Lung (tissue), 12 donors: ENCODE data around the gene CELF2. TPM values are rescaled to one million over a fixed set of nuclear protein-coding genes. Genes with fewer than 3 reads are reported as not detected.

Experiments used
- ATAC-seq: fragments of 200-7000 bp; cut with Tn5 transposase; one replicate; pipeline ENCODE4 v1.9.1; 2020; ENCODE audit warnings: moderate number of reproducible peaks; ENCODE audit not compliant: insufficient read depth, low FRiP score
- DNase-seq, 3 donors: peaks; one replicate each; pipeline ENCODE4 v3.0.0-alpha.2; 2013 to 2017
- H3K27ac ChIP-seq, 2 donors: one replicate each; pipeline ENCODE4 v1.5.1; 2013; ENCODE audit warnings: mild to moderate bottlenecking in 2 of 2, moderate library complexity in 2 of 2, control low read depth in 1 of 2, inconsistent platforms in 1 of 2, low read depth in 1 of 2, low read length in 1 of 2
- H3K27me3 ChIP-seq, 3 donors: one replicate each; pipeline ENCODE4 v1.5.1; 2013; ENCODE audit warnings: low read length in 2 of 3; ENCODE audit not compliant: control insufficient read depth in 3 of 3, insufficient read depth in 3 of 3
- H3K36me3 ChIP-seq, 4 donors: one replicate each; pipeline ENCODE4 v1.5.1; 2013; ENCODE audit warnings: low read length in 4 of 4, mild to moderate bottlenecking in 1 of 4, moderate library complexity in 1 of 4; ENCODE audit not compliant: control insufficient read depth in 4 of 4, insufficient read depth in 4 of 4
- H3K4me1 ChIP-seq, 5 donors: one replicate each; pipeline ENCODE4 v1.5.1; 2013; ENCODE audit warnings: low read length in 5 of 5, mild to moderate bottlenecking in 2 of 5, moderate library complexity in 1 of 5; ENCODE audit not compliant: control insufficient read depth in 5 of 5, insufficient read depth in 5 of 5
- H3K4me3 ChIP-seq: one replicate; pipeline ENCODE4 v1.5.1; 2013; ENCODE audit warnings: mild to moderate bottlenecking, control low read depth, moderate library complexity
- H3K9ac ChIP-seq, 2 donors: one replicate each; pipeline ENCODE4 v1.5.1; 2013; ENCODE audit warnings: low read length in 2 of 2, control low read depth in 1 of 2; ENCODE audit not compliant: insufficient read depth in 1 of 2
- H3K9me3 ChIP-seq, 4 donors: one replicate each; pipeline ENCODE4 v1.5.1; 2013; ENCODE audit warnings: low read length in 3 of 4, mild to moderate bottlenecking in 1 of 4, moderate library complexity in 1 of 4; ENCODE audit not compliant: control insufficient read depth in 4 of 4, insufficient read depth in 3 of 4
- CTCF ChIP-seq: IDR thresholded peaks from 2 replicates; pipeline ENCODE4 v1.5.1; 2012; ENCODE audit warnings: mild to moderate bottlenecking; ENCODE audit errors: control extremely low read depth, extremely low read depth
- WGBS, 2 donors: extraction: QIAGEN DNeasy Blood & Tissue Kit; methylation state at CpG; one replicate each; pipeline ENCODE4 v1.1.7; 2013; 5-methylcytosine and 5-hydroxymethylcytosine counted together
- polyA plus RNA-seq, 2 donors: library from polyadenylated mRNA; stranded (reverse); fragments of 200-250 nt; gene quantifications; one replicate each; pipeline ENCODE4 v1.2.1, GENCODE V29; 2013
- total RNA-seq, 2 donors: library from RNA; depleted of rRNA in 1 of 2; stranded (reverse); fragments of >200 nt in 1 of 2; gene quantifications; one replicate each; pipeline ENCODE4 v1.2.1, GENCODE V29; 2014 to 2021
- donor health status: control.
- donor health status: control.
- donor health status: Bipolar disorder and iron deficiency.
- donor health status: healthy.
- donor health status: DM: yes; HTN: yes; CAD: no.

CELF2 gene
- total and polyA plus RNA-seq, 4 donors: 13.6 to 115 (median 63.7) TPM

- Histone ChIP-seq H3K27me3 (no peaks in the 10 kb centered on the region), H3K9me3 (no peaks in the 10 kb centered on the region), H3K4me3 (no peak overlapping the region), H3K27ac (no peak overlapping the region), H3K36me3 (peaks cover under 1 to 21% (median 9%) of the 10 kb centered on the region in 4 donors), H3K4me1 (peaks cover 0 to 17% (median 6%) of the 10 kb centered on the region in 5 donors), H3K9ac (no peak overlapping the region)
- WGBS, 2 donors: 86 to 87% methylated on average over 7 of the region's 7 CpGs
- TF ChIP-seq CTCF: no peak
- DNase-seq (no peak), ATAC-seq (no peak)
Measured at GRCh38 chr10:11252887-11253286, 235.2 kb downstream of the CELF2 start.

GRCh38 chr10:11253385-11254002 lies 235.8 kb downstream of the CELF2 start:
- Histone ChIP-seq H3K27ac (no peak overlapping the region), H3K4me3 (no peak overlapping the region), H3K36me3 (peaks cover 2 to 24% (median 12%) of the 10 kb centered on the region in 4 donors), H3K27me3 (no peaks in the 10 kb centered on the region), H3K4me1 (peaks cover 0 to 17% (median 6%) of the 10 kb centered on the region in 5 donors), H3K9ac (no peak overlapping the region), H3K9me3 (no peaks in the 10 kb centered on the region)
- no peak for TF ChIP-seq CTCF
- WGBS, 2 donors: 90 to 94% methylated on average over 10 of the region's 10 CpGs
- DNase-seq (no peak), ATAC-seq (no peak)

GRCh38 chr10:11255156-11255555 lies 237.5 kb downstream of the CELF2 start:
- Histone ChIP-seq H3K9ac (no peak overlapping the region), H3K4me3 (no peak overlapping the region), H3K27me3 (no peaks in the 10 kb centered on the region), H3K4me1 (peaks cover 0 to 8% (median 2%) of the 10 kb centered on the region in 5 donors), H3K27ac (no peak overlapping the region), H3K9me3 (no peaks in the 10 kb centered on the region), H3K36me3 (peaks cover 2 to 29% (median 14%) of the 10 kb centered on the region in 4 donors)
- ATAC-seq (no peak), DNase-seq (no peak)
- no peak for TF ChIP-seq CTCF
- 96 to 98% methylated on average over 12 of the region's 12 CpGs for whole genome bisulfite sequencing, 2 donors
